ENCODE measurements around the gene CLEC2L.
"Not testable (repeated sequence)": the region's sequence is repeated elsewhere in the genome, so short reads cannot be mapped to it uniquely, and the experiment has no call there.

Gene CLEC2L

GRCh38 chr7:139523968-139524815 lies 707 bp downstream of the CLEC2L start:
- DNase-seq = no peak

DNA sequence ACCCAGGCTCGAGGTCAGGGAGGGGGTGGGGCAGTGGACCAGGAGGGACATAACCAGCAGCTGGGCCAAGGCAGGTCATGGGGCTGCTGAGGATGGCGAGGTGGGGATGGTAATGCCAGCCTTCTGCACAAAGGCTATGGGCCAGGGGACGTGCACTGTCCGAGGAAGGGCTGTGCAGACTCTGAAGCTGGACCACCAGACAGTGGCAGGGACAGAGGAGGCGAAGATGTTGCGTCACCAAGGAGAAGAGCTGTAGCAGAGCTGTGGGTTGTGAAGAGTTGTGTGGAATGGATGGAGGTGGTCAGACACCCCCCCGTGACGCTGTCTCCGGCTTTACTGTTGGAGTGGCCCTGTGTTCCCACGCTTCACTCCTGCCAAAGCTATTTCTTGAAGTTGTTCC lies 1.8 kb downstream of the CLEC2L start:
- no peak for DNase-seq

GRCh38 chr7:139525750-139526149 lies 2.3 kb downstream of the CLEC2L start:
- DNase-seq = no peak

DNA sequence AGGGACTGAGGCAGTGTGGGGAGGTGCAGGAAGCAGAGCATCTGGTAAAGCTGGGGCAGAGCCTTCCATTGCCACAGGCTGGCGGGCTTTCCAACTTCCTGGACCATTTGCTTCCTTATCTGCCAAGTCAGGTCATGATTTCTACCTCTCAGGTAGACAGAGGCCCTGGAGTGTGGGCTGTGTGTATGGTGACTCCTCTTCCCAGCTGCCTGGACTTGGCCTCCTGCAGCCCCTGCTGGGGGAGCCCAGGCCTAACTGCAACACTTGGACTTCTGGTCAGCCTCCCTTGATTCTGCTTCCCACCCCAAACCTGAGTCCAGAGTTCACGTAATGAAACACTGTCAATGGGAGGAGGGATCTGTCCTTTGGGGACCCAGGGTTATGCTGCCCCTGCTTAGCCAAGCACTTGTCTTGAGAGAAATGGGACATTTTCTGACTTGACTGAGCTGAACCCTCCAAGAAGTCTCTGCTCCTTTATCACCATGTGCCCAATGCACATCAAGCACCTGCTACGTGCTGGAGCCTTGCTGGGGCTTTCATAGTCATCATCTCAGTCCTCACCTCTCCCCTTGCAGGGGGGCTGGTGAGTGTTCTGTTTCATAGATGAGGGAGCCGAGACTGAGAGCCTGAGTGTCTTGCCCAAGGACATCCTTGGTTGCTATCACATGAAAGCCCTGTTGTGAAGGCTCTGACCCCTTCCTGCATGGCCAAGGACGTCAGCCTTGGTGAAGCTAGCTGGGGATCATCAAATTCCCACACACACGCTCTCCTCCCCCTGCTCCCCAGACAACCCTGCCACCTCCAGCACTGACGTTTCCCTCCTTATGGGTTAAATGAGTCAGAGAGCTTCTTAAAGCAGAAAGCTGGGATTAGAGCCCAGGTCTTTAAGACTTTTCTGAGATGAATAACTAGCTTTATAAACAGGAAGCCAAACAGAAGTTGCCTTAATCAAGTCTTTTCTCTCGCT lies 3.4 kb downstream of the CLEC2L start:
- DNase-seq = no peak

DNA sequence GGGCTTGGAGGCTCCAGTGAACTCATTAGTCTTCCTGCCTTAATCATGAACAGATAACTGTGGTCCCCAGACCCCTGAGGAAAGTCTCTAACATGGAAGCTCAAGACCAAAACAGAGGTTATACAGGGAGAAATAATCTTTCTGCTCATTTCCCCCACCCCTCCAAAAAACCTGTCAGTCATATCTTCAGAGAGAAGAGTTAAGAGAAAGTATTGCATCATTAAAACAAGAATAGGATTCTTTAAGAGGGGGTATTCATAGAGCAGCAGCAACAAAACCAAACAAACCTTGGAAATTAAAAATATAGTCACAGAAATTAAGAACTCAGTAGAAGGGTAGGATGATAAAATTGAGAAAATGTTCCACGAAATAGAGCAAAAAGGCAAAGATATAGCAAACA lies 7.6 kb downstream of the CLEC2L start:
- DNase-seq = no peak

- no peak for DNase-seq
Observed at GRCh38 chr7:139532636-139533155, 9.2 kb downstream of the CLEC2L start.

DNA sequence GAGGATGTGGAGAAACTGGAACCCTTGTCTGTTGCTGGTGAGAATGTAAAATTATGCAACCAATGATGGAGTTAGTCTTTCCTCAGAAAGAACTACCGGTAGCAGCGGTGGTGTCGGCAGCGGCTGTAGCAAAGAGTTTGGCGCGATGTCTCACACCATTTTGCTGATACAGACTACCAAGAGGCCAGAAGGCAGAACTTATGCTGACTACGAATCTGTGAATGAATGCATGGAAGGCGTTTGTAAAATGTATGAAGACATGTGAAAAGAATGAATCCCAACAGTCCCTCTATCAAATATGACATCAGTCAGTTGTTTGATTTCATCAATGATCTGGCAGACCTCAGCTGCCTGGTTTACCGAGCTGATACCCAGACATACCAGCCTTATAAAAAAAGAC lies 10.6 kb downstream of the CLEC2L start:
- no peak for DNase-seq

DNA sequence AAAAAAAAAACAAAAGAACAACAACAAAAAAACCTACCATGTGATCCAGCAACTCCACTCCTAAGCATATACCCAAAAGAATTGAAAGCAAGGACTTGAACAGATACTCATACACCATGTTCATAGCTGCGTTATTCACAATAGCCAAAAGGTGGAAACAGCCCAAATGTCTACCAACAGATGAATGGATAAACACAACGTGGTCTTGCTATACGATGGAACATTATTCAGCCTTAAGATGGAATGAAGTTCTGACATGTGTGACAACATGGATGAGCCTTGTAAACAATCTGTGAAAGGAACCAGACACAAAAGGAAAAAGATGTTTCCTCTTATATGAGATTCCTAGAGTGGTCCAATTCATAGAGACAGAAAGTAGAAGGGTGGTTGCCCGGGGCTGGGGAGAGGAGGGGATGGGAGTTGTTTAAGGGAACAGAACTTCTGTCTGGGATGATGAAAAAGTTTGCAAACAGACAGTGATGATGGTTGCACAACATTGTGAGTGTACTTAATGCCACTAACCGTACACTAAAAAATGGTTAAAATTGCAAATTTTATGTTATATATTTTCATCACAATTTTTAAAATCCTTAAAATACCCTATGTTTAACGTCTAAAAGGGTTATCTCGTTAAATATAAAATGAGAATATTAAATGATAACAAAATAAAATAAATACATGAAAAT lies 11.6 kb downstream of the CLEC2L start:
- DNase-seq = no peak

- no peak for DNase-seq
Observed at GRCh38 chr7:139536152-139536551, 12.7 kb downstream of the CLEC2L start.

- DNase-seq = no peak
Observed at GRCh38 chr7:139538881-139539635, 15.6 kb downstream of the CLEC2L start.

- no peak for DNase-seq
Observed at GRCh38 chr7:139540203-139540602, 16.7 kb downstream of the CLEC2L start.

DNA sequence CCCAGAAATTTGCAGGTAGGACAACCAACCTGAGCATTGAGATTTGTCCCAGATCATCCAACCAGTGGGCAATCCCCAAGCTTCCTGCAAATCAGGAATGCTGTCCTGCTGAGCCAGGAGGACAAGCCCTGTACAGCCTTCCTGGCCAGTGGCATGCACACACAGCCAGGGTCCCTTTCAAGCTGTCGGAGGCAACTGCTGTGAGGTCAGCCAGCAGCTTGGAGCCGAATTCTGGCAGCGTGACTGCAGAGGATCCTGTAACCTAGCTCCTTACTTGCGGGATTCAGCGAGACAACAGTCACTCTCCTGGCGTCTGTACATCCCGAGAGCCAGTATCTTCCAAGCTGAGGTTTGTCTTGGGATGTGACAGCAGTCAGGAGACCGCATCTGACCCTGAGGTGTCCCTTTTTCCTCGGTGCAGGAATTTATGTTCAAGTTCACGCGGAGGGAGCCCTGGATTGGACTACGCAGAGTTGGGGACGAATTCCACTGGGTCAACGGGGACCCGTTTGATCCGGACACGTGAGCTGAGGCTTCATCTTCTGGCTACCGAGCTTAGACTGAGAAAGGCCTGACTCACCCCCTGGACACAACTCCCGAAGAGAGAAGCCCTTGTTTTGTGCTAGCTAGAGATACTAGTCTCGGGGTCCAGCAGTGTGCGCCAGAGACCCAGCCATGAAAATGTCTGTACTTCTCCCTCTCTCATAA lies 18.3 kb downstream of the CLEC2L start:
- DNase-seq = no peak

DNA sequence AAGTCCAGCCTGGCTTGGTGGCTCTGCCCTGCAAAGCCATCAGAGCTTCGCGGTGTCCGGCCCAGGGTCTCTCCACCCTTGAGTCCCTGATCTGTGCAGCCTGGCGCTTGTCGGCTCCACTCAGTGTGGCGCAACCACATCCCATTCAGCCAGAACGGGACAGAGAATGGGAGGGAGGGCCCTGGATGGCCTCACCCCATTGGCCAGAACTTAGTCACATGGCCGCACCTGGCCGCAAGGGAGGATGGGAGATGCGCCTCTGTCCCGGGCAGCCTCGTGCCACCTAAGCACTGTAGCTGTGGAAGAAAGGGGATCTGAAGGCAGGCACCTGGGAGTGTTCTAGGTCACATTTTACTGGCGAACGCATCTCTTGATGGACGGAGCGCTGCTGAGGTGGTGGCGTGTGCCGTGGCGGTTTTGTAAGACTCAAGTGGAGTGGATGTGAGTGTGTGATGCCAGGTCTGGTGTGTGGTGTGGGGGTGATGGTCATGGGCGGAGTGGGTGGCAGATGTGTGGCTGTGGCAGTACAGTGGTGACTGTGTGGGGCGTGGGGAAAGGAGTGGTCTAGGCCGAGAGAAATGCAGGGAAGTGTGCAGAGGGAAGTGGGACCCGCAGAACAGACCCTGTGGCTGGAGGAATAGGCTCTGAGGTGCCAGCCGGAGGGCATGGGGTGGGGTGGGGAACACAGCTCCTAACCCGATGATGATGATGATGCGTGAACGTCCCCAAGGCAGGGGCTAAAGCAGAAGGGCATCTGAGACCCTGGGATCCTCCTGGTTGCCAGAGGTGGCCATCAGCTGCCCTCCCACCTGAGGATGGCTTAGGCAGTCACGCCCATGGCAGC lies 19.0 kb downstream of the CLEC2L start:
- no peak for DNase-seq

- no peak for DNase-seq
Observed at GRCh38 chr7:139543801-139544603, 20.5 kb downstream of the CLEC2L start.

DNA sequence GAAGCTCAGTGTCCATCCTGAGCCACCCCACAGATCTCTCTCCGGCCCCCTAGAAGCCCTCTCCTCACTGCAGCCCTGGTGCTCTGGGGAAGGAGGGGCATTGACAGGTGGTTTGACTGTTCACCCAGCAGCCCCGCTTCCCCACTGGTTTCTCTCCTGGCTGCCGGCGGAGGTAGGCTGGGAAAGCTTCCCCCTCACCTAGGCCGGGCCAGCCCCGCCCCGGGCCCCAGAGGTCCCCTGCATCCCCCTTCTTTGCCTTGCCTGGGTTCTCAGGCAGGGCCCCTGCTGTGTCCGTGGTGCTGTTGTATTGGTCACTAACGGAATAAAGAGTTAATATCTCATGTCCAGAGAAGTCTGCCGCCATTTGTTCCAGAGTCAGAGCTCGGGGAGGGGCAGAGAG lies 21.2 kb downstream of the CLEC2L start:
- DNase-seq = no peak

- DNase-seq = no peak
Observed at GRCh38 chr7:139548302-139549028, 25.0 kb downstream of the CLEC2L start.

DNA sequence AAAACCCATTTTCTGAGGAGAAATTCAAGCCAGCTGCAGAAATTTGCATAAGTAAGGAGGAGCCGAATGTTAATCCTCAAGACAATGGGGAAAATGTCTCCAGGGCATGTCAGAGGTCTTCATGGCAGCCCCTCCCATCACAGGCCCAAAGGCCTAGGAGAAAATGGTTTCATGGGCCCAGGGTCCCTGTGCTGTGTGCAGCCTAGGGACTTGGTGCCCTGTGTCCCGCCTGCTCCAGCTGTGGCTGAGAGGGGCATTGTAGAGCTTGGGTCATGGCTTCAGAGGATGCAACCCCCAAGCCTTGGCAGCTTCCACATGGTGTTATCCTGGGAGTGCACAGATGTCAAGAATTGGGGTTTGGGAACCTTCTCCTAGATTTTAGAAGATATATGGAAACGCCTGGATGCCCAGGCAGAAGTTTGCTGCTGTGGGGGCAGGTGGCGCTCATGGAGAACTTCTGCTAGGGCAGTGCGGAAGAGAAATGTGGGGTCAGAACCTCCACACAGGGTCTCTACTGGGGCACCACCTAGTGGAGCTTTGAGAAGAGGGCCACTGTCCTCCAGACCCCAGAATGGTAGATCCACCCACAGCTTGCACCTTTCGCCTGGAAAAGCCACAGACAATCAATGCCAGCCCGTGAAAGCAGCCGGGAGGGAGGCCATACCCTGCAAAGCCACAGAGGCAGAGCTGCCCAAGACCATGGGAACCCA lies 30.7 kb downstream of the CLEC2L start:
- DNase-seq = not testable (repeated sequence)

GRCh38 chr7:139557857-139558581 lies 34.5 kb downstream of the CLEC2L start:
- DNase-seq = no peak
